ENCODE data around the gene TNFRSF25.
"Not testable (repeated sequence)": the region's sequence is repeated elsewhere in the genome, so short reads cannot be mapped to it uniquely, and the experiment has no call there.

The TNFRSF25 gene

GRCh38 chr1:6447818-6448748, 17.9 kb downstream of the TNFRSF25 start:
- DNase-seq, result peak; percentile 62

GRCh38 chr1:6447016-6447817, 18.8 kb downstream of the TNFRSF25 start:
- no peak for DNase-seq

- no peak for DNase-seq
Observed at GRCh38 chr1:6446665-6447015, 19.3 kb downstream of the TNFRSF25 start.

GRCh38 chr1:6445929-6446328, 20.0 kb downstream of the TNFRSF25 start:
- DNase-seq, result not testable (repeated sequence)

- peak; percentile 31 for DNase-seq
Observed at GRCh38 chr1:6445062-6445763, 20.8 kb downstream of the TNFRSF25 start.

- no peak for DNase-seq
Observed at GRCh38 chr1:6444377-6444776, 21.6 kb downstream of the TNFRSF25 start.

- DNase-seq, result no peak
Observed at GRCh38 chr1:6443339-6444115, 22.4 kb downstream of the TNFRSF25 start.

GRCh38 chr1:6441586-6441985, 24.4 kb downstream of the TNFRSF25 start:
- no peak for DNase-seq

- DNase-seq, result peak; percentile 73
Observed at GRCh38 chr1:6440198-6441126, 25.5 kb downstream of the TNFRSF25 start.

GRCh38 chr1:6438047-6438525, 27.9 kb downstream of the TNFRSF25 start:
- DNase-seq, result peak; percentile 63

- DNase-seq, result not testable (repeated sequence)
Observed at GRCh38 chr1:6437012-6437700, 28.8 kb downstream of the TNFRSF25 start.

GRCh38 chr1:6436277-6436676, 29.7 kb downstream of the TNFRSF25 start:
- DNase-seq, result not testable (repeated sequence)

GRCh38 chr1:6435547-6435946, 30.4 kb downstream of the TNFRSF25 start:
- no peak for DNase-seq

GRCh38 chr1:6435129-6435528, 30.8 kb downstream of the TNFRSF25 start:
- no peak for DNase-seq

GRCh38 chr1:6434186-6434585, 31.8 kb downstream of the TNFRSF25 start:
- no peak for DNase-seq

- not testable (repeated sequence) for DNase-seq
Observed at GRCh38 chr1:6431645-6432579, 34.1 kb downstream of the TNFRSF25 start.

GRCh38 chr1:6429660-6430411, 36.1 kb downstream of the TNFRSF25 start:
- DNase-seq, result not testable (repeated sequence)

- not testable (repeated sequence) for DNase-seq
Observed at GRCh38 chr1:6428453-6428852, 37.5 kb downstream of the TNFRSF25 start.
